ENCODE results near the gene SLC24A5. TPM values are rescaled to one million over a fixed set of nuclear protein-coding genes. Genes with fewer than 3 reads are reported as not detected.

The SLC24A5 gene
- total RNA-seq, 4 donors from 2014 or later, result not detected

DNA sequence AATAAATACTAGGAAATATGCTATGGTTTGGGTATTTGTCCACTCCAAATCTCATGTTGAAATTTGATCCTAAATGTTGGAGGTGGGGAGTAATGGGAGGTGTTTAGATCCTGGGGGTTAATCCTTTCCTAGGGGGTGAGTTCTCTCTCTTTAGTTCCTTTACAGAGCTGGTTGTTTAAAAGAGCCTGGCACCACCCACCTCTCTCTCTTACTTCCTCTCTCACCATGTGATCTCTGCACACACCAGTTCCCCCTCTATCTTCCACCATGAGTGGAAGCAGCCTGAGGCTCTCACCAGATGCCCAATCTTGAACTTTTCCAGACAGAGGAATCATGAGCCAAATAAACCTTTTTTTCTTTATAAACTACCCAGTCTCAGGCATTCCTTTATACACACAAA, 10.5 kb downstream of the SLC24A5 start:
- Histone ChIP-seq H3K27ac (replicated peaks in 1 of 4) (no peak overlapping the region), H3K27me3 (no peaks in the 10 kb centered on the region), H3K36me3 (no peaks in the 10 kb centered on the region), H3K4me3 (no peak overlapping the region), H3K4me1 (peaks cover 0 to 14% (median 2%) of the 10 kb centered on the region in 4 donors), H3K9me3 (no peaks in the 10 kb centered on the region)
- intact Hi-C loops (cut with DNase I), result no loop called here
- no peak for DNase-seq (ENCODE audit: extremely low spot score)
- TF ChIP-seq POLR2AphosphoS5 (IDR thresholded peaks at IDR 0.05), result no peak
- TF ChIP-seq EP300 (IDR thresholded peaks at IDR 0.05), result no peak
- no peak for TF ChIP-seq POLR2A (IDR thresholded peaks at IDR 0.05; ENCODE audit: low read depth)
- no peak for TF ChIP-seq CTCF (IDR thresholded peaks at IDR 0.05)

- no peaks in the 10 kb centered on the region for H3K36me3 ChIP-seq
- intact Hi-C loops (cut with DNase I), result no loop called here
- H3K27me3 ChIP-seq, result no peaks in the 10 kb centered on the region
- DNase-seq (ENCODE audit: extremely low spot score), result no peak
- peaks cover 0 to 19% (median 2%) of the 10 kb centered on the region in 4 donors for H3K4me1 ChIP-seq
- H3K27ac ChIP-seq (replicated peaks in 1 of 4), result no peak overlapping the region
- 92% methylated on average over 6 of the region's 6 CpGs for WGBS
- H3K4me3 ChIP-seq, result no peak overlapping the region
- TF ChIP-seq CTCF (IDR thresholded peaks at IDR 0.05) (no peak), EP300 (IDR thresholded peaks at IDR 0.05) (no peak), POLR2A (IDR thresholded peaks at IDR 0.05; ENCODE audit: low read depth) (no peak), POLR2AphosphoS5 (IDR thresholded peaks at IDR 0.05) (no peak)
- H3K9me3 ChIP-seq, result no peaks in the 10 kb centered on the region
Observed at GRCh38 chr15:48132874-48133273, 12.1 kb downstream of the SLC24A5 start.

- intact Hi-C loops (cut with DNase I), result no loop called here
- Histone ChIP-seq H3K27me3 (no peaks in the 10 kb centered on the region), H3K4me1 (peaks cover 4 to 60% (median 51%) of the 10 kb centered on the region in 4 donors), H3K9me3 (no peaks in the 10 kb centered on the region), H3K36me3 (peaks cover 0 to 4% (median 1%) of the 10 kb centered on the region in 4 donors), H3K27ac (replicated peaks in 1 of 4) (peak overlapping the region; percentile 23 to 58 (median 44)), H3K4me3 (no peak overlapping the region)
- 48% methylated on average over 1 of the region's 1 CpG for WGBS
- no peak for DNase-seq (ENCODE audit: extremely low spot score)
- TF ChIP-seq CTCF (IDR thresholded peaks at IDR 0.05) (no peak), POLR2A (IDR thresholded peaks at IDR 0.05; ENCODE audit: low read depth) (no peak), EP300 (IDR thresholded peaks at IDR 0.05) (no peak), POLR2AphosphoS5 (IDR thresholded peaks at IDR 0.05) (no peak)
Observed at GRCh38 chr15:48143856-48144255, 23.1 kb downstream of the SLC24A5 start.

GRCh38 chr15:48144889-48145288, 24.1 kb downstream of the SLC24A5 start:
- H3K4me1 ChIP-seq, result peaks cover 4 to 55% (median 48%) of the 10 kb centered on the region in 4 donors
- no peaks in the 10 kb centered on the region for H3K9me3 ChIP-seq
- H3K27ac ChIP-seq (replicated peaks in 1 of 4), result peak overlapping the region; percentile 23 to 58 (median 44)
- TF ChIP-seq CTCF (IDR thresholded peaks at IDR 0.05) (no peak), EP300 (IDR thresholded peaks at IDR 0.05) (no peak), POLR2A (IDR thresholded peaks at IDR 0.05; ENCODE audit: low read depth) (no peak), POLR2AphosphoS5 (IDR thresholded peaks at IDR 0.05) (no peak)
- no peak overlapping the region for H3K4me3 ChIP-seq
- H3K27me3 ChIP-seq, result no peaks in the 10 kb centered on the region
- H3K36me3 ChIP-seq, result peaks cover 0 to 6% (median 2%) of the 10 kb centered on the region in 4 donors
- DNase-seq (ENCODE audit: extremely low spot score), result no peak
- intact Hi-C loops (cut with DNase I), result no loop called here
- 43% methylated on average over 1 of the region's 1 CpG for WGBS

DNA sequence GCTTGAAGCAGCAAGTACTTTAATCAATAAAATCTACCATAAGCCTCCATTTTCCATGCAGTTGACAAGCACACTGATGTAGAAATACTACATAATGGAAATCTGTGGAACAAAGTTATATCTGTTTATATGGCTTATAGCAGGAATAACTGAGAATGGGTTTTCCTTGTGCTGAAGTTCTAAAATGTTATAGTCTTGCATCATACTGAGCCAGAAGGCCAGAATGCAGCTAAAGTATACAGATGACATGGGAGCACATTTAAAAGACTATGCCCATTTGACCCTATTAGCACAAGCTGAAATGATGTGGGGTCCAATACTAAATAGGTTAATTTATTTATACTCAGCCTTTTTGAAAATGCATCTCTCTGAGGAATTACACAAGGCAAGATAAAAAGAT, 25.1 kb downstream of the SLC24A5 start:
- Histone ChIP-seq H3K36me3 (peaks cover 0 to 12% (median 2%) of the 10 kb centered on the region in 4 donors), H3K27ac (replicated peaks in 1 of 4) (peak overlapping the region in 3 of 4 donors; percentile 35 to 58 (median 48)), H3K9me3 (no peaks in the 10 kb centered on the region), H3K4me1 (peaks cover 4 to 48% (median 43%) of the 10 kb centered on the region in 4 donors), H3K4me3 (no peak overlapping the region), H3K27me3 (no peaks in the 10 kb centered on the region)
- TF ChIP-seq EP300 (IDR thresholded peaks at IDR 0.05) (no peak), POLR2AphosphoS5 (IDR thresholded peaks at IDR 0.05) (no peak)
- no peak for DNase-seq (ENCODE audit: extremely low spot score)
- intact Hi-C loops (cut with DNase I), result no loop called here
